Lung (tissue), 12 donors: ENCODE data around the gene NBEAL2. TPM values are rescaled to one million over a fixed set of nuclear protein-coding genes. Genes with fewer than 3 reads are reported as not detected.

Experiments used
- ATAC-seq: fragments of 200-7000 bp; cut with Tn5 transposase; one replicate; pipeline ENCODE4 v1.9.1; 2020; ENCODE audit warnings: moderate number of reproducible peaks; ENCODE audit not compliant: insufficient read depth, low FRiP score
- DNase-seq, 3 donors: peaks; one replicate each; pipeline ENCODE4 v3.0.0-alpha.2; 2013 to 2017
- H3K27ac ChIP-seq, 2 donors: one replicate each; pipeline ENCODE4 v1.5.1; 2013; ENCODE audit warnings: mild to moderate bottlenecking in 2 of 2, moderate library complexity in 2 of 2, control low read depth in 1 of 2, inconsistent platforms in 1 of 2, low read depth in 1 of 2, low read length in 1 of 2
- H3K27me3 ChIP-seq, 3 donors: one replicate each; pipeline ENCODE4 v1.5.1; 2013; ENCODE audit warnings: low read length in 2 of 3; ENCODE audit not compliant: control insufficient read depth in 3 of 3, insufficient read depth in 3 of 3
- H3K36me3 ChIP-seq, 4 donors: one replicate each; pipeline ENCODE4 v1.5.1; 2013; ENCODE audit warnings: low read length in 4 of 4, mild to moderate bottlenecking in 1 of 4, moderate library complexity in 1 of 4; ENCODE audit not compliant: control insufficient read depth in 4 of 4, insufficient read depth in 4 of 4
- H3K4me1 ChIP-seq, 5 donors: one replicate each; pipeline ENCODE4 v1.5.1; 2013; ENCODE audit warnings: low read length in 5 of 5, mild to moderate bottlenecking in 2 of 5, moderate library complexity in 1 of 5; ENCODE audit not compliant: control insufficient read depth in 5 of 5, insufficient read depth in 5 of 5
- H3K4me3 ChIP-seq: one replicate; pipeline ENCODE4 v1.5.1; 2013; ENCODE audit warnings: mild to moderate bottlenecking, control low read depth, moderate library complexity
- H3K9ac ChIP-seq, 2 donors: one replicate each; pipeline ENCODE4 v1.5.1; 2013; ENCODE audit warnings: low read length in 2 of 2, control low read depth in 1 of 2; ENCODE audit not compliant: insufficient read depth in 1 of 2
- H3K9me3 ChIP-seq, 4 donors: one replicate each; pipeline ENCODE4 v1.5.1; 2013; ENCODE audit warnings: low read length in 3 of 4, mild to moderate bottlenecking in 1 of 4, moderate library complexity in 1 of 4; ENCODE audit not compliant: control insufficient read depth in 4 of 4, insufficient read depth in 3 of 4
- WGBS, 2 donors: extraction: QIAGEN DNeasy Blood & Tissue Kit; methylation state at CpG; one replicate each; pipeline ENCODE4 v1.1.7; 2013; 5-methylcytosine and 5-hydroxymethylcytosine counted together
- polyA plus RNA-seq, 2 donors: library from polyadenylated mRNA; stranded (reverse); fragments of 200-250 nt; gene quantifications; one replicate each; pipeline ENCODE4 v1.2.1, GENCODE V29; 2013
- total RNA-seq, 2 donors: library from RNA; depleted of rRNA in 1 of 2; stranded (reverse); fragments of >200 nt in 1 of 2; gene quantifications; one replicate each; pipeline ENCODE4 v1.2.1, GENCODE V29; 2014 to 2021
- TF ChIP-seq, protein P1 (sequence below): IDR thresholded peaks from 2 replicates; pipeline ENCODE4 v1.5.1; 2012; ENCODE audit warnings: mild to moderate bottlenecking; ENCODE audit errors: control extremely low read depth, extremely low read depth
- donor health status: control.
- donor health status: control.
- donor health status: Bipolar disorder and iron deficiency.
- donor health status: healthy.
- donor health status: DM: yes; HTN: yes; CAD: no.

Gene NBEAL2
- total and polyA plus RNA-seq, 4 donors = 64.4 to 191 (median 136) TPM

DNA sequence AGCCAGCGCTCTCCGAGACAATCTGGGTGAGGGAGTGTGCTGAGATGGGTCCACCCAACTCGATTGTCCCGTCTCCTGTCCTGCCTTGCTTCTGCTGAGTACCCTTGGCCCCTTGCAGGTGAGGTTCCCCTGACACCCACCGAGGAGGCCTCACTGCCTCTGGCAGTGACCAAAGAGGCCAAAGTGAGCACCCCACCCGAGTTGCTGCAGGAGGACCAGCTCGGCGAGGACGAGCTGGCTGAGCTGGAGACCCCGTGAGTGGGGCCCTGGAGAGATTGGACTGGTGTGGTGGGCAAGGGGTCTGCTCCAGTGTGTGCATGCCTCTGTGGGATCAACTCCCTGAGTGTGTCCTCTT, 23.6 kb downstream of the NBEAL2 start:
- peaks cover 3 to 85% (median 6%) of the 10 kb centered on the region in 4 donors for H3K36me3 ChIP-seq
- WGBS, 2 donors = 93 to 94% methylated on average over 10 of the region's 10 CpGs
- H3K4me3 ChIP-seq = no peak overlapping the region

DNA sequence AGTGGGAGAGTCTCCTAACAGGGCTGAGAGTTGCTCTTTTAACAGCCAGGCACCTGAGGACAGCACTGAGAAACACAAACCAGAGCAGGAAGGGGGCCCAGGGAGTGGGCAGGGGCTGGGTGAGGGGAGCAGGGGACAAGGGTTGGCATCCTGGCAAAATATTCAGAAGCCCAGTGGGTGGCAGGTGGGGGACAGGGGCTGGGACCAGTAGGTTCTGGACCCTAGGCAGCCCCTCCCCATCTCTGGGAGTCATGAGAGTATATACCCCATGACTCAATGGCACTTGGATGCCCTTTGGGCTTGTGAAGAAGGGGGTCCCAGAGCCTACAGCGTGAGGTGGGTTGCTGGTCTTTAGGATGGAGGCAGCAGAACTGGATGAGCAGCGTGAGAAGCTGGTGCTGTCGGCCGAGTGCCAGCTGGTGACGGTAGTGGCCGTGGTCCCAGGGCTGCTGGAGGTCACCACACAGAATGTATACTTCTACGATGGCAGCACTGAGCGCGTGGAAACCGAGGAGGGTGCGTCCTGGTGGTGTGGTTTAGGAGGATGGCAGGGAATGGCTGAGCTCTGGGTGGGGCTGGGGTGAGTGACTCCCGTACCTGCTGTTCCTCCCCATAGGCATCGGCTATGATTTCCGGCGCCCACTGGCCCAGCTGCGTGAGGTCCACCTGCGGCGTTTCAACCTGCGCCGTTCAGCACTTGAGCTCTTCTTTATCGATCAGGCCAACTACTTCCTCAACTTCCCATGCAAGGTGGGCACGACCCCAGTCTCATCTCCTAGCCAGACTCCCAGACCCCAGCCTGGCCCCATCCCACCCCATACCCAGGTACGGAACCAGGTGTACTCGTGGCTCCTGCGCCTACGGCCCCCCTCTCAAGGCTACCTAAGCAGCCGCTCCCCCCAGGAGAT, 24.2 kb downstream of the NBEAL2 start:
- Histone ChIP-seq H3K27me3 (no peaks in the 10 kb centered on the region), H3K4me3 (no peak overlapping the region), H3K9me3 (peaks cover 0 to 2% (median 0%) of the 10 kb centered on the region in 4 donors), H3K36me3 (peaks cover 3 to 88% (median 6%) of the 10 kb centered on the region in 4 donors), H3K27ac (no peak overlapping the region), H3K4me1 (peaks cover 0 to 7% (median 0%) of the 10 kb centered on the region in 5 donors), H3K9ac (no peak overlapping the region)
- ATAC-seq (no peak), DNase-seq (no peak)
- WGBS, 2 donors = 93 to 96% methylated on average over 27 of the region's 27 CpGs
- TF ChIP-seq, protein P1, sequence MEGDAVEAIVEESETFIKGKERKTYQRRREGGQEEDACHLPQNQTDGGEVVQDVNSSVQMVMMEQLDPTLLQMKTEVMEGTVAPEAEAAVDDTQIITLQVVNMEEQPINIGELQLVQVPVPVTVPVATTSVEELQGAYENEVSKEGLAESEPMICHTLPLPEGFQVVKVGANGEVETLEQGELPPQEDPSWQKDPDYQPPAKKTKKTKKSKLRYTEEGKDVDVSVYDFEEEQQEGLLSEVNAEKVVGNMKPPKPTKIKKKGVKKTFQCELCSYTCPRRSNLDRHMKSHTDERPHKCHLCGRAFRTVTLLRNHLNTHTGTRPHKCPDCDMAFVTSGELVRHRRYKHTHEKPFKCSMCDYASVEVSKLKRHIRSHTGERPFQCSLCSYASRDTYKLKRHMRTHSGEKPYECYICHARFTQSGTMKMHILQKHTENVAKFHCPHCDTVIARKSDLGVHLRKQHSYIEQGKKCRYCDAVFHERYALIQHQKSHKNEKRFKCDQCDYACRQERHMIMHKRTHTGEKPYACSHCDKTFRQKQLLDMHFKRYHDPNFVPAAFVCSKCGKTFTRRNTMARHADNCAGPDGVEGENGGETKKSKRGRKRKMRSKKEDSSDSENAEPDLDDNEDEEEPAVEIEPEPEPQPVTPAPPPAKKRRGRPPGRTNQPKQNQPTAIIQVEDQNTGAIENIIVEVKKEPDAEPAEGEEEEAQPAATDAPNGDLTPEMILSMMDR = no peak

More for the DNA sequence above, 23.6 kb downstream of the NBEAL2 start:
- Histone ChIP-seq H3K27ac (no peak overlapping the region), H3K9ac (no peak overlapping the region), H3K27me3 (no peaks in the 10 kb centered on the region), H3K4me1 (peaks cover 0 to 7% (median 0%) of the 10 kb centered on the region in 5 donors), H3K9me3 (no peaks in the 10 kb centered on the region)
- TF ChIP-seq, protein P1 = no peak
- DNase-seq (no peak), ATAC-seq (no peak)

DNA sequence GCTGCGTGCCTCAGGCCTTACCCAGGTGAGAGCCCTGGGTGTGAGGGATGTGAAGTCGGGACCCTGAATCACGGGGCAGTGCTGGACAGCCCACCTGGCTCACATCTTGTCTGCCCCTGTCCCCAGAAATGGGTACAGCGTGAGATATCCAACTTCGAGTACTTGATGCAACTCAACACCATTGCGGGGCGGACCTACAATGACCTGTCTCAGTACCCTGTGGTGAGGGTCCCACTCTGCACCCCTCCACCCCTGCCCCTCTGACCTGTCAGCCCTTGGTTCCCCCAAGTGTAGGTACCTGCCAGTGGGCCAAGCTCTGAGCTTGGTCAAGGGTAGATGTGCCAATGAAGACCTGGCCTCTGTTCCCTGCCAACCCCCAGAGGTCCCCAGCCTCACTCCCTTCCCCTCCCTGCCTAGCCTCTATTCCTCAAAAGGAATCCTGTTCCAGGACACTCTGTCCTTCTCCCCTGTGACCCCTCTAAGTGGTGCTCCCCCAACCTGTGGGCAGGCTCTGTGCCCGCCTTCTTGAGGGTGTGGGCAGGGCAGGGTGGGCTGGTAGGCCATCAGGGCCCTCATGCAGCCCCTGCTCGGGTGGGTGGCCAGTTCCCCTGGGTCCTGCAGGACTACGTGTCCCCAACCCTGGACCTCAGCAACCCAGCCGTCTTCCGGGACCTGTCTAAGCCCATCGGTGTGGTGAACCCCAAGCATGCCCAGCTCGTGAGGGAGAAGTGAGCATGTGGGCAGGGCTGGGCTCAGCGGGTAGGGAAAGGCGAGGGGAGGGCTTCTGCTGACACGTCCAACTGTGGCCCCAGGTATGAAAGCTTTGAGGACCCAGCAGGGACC, 25.1 kb downstream of the NBEAL2 start:
- Histone ChIP-seq H3K27ac (no peak overlapping the region), H3K4me1 (peaks cover 0 to 2% (median 0%) of the 10 kb centered on the region in 5 donors), H3K27me3 (no peaks in the 10 kb centered on the region), H3K9me3 (peaks cover 0 to 2% (median 0%) of the 10 kb centered on the region in 4 donors), H3K9ac (no peak overlapping the region), H3K4me3 (no peak overlapping the region), H3K36me3 (peaks cover 3 to 80% (median 6%) of the 10 kb centered on the region in 4 donors)
- WGBS, 2 donors = 95 to 97% methylated on average over 17 of the region's 17 CpGs
- DNase-seq (no peak), ATAC-seq (no peak)
- TF ChIP-seq, protein P1 = no peak
